Transverse colon (tissue), 4 donors: ENCODE data around the gene SLC51A. TPM values are rescaled to one million over a fixed set of nuclear protein-coding genes. Genes with fewer than 3 reads are reported as not detected.
A peak's percentile ranks its signal among the peaks of the same experiment; 100 is the strongest.

ENCODE experiments used
- DNase-seq: peaks from one replicate; pipeline ENCODE4 v3.0.0-alpha.2; 2019
- H3K27ac ChIP-seq, 4 donors: fragments of 200-600 bp; sonication (generic); 2 replicates each; pipeline ENCODE4 v1.5.1; 2016 to 2018; ENCODE audit warnings: inconsistent platforms in 4 of 4
- H3K27me3 ChIP-seq: fragments of 200-600 bp; sonication (generic); 2 replicates; pipeline ENCODE4 v1.5.1; 2017; ENCODE audit warnings: inconsistent platforms
- H3K36me3 ChIP-seq, 4 donors: fragments of 200-600 bp; sonication (generic); 2 replicates each; pipeline ENCODE4 v1.5.1; 2017 to 2019; ENCODE audit warnings: inconsistent platforms in 4 of 4
- H3K4me1 ChIP-seq, 4 donors: fragments of 200-600 bp; sonication (generic); 2 replicates each; pipeline ENCODE4 v1.5.1; 2017 to 2020; ENCODE audit warnings: inconsistent platforms in 4 of 4
- H3K4me3 ChIP-seq, 4 donors: fragments of 200-600 bp; sonication (generic); 1 replicate in 1 of 4; 2 replicates in 3 of 4; pipeline versions ENCODE4 v1.5.1 to v1.6.1; 2017 to 2019; ENCODE audit warnings: inconsistent platforms in 4 of 4
- H3K9me3 ChIP-seq, 2 donors: fragments of 200-600 bp; sonication (generic); 2 replicates each; pipeline ENCODE4 v1.5.1; 2017 to 2019; ENCODE audit warnings: inconsistent platforms in 2 of 2
- EP300 ChIP-seq: sonication (generic); formaldehyde crosslinking; IDR thresholded peaks from one replicate; pipeline ENCODE4 v1.6.1; 2017; ENCODE audit warnings: antibody characterized with exemption, low read depth
- POLR2A ChIP-seq: fragments of 450-650 bp; IDR thresholded peaks from one replicate; pipeline ENCODE4 v1.6.1; 2016; ENCODE audit warnings: antibody characterized with exemption, mild to moderate bottlenecking, moderate library complexity
- POLR2AphosphoS5 ChIP-seq, 3 donors: sonication (generic); formaldehyde crosslinking; IDR thresholded peaks; one replicate each; pipeline ENCODE4 v1.6.1; 2016; ENCODE audit warnings: antibody characterized with exemption in 3 of 3
- WGBS, 2 donors: methylation state at CpG; one replicate each; pipeline ENCODE4 v1.1.5; 2018; ENCODE audit warnings: low coverage in 1 of 2; 5-methylcytosine and 5-hydroxymethylcytosine counted together
- in situ Hi-C, 4 donors: fragments of 200-750 bp; cut with MboI; loops; one replicate each; pipeline versions ENCODE4 v1.15.0 to v1.15.1; 2017; ENCODE audit warnings: low sequenced_read_pairs in 3 of 4, low pct_ligation_motif_present in 1 of 4, low pct_unique_long_range_greater_than_20kb in 1 of 4
- intact Hi-C: fragments of 100-400 bp; cut with DNase I; formaldehyde crosslinking; loops from one replicate; pipeline ENCODE4 v1.15.1; 2023; ENCODE audit warnings: low total_unique reads
- total RNA-seq, 4 donors: library from RNA; depleted of rRNA; stranded (reverse); fragments of >200 nt; gene quantifications; one replicate each; pipeline ENCODE4 v1.1.0, GENCODE V29; 2016
- TF ChIP-seq, protein P1 (sequence below), 5 experiments: fragments of 200-600 bp in 3 of 5; fragments of 450-650 bp in 2 of 5; sonication (generic) in 3 of 5; IDR thresholded peaks; 1 replicate in 2 of 5; 2 replicates in 3 of 5; pipeline ENCODE4 v1.5.1; 2016 to 2017; ENCODE audit warnings: antibody characterized with exemption in 5 of 5, inconsistent platforms in 3 of 5, mild to moderate bottlenecking in 2 of 5, moderate library complexity in 1 of 5

SLC51A gene
- total RNA-seq, 4 donors from 2014 or later = 7.2 to 123 (median 40.5) TPM

DNA sequence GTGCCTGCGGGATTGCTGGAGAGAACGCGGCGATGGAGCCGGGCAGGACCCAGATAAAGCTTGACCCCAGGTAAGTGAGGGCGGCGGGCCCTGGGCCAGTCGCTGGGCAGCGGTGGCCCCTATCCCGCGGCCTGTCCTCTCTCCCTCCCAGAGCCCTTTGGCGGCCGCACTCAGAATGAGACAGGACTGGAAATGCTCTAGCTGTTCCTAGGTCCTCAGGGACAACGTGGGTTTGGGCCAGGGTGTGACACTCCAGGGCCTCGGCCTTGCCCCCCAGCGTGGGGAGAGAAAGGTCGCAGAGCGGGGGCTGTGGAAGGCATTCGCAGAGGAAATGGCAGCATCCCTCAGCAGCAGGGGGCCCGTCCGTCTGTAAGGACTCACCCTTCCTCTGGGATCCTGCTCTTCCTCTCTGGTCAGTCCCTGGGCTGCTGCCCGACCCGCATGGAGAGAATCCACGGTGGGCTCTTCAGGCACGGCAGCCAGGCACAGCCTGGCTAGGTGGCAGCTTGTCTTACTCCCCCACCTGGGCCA, 412 bp downstream of the SLC51A start:
- DNase-seq = no peak
- no peaks in the 10 kb centered on the region for H3K9me3 ChIP-seq
- intact Hi-C loops (no loop called here), in situ Hi-C loops (loop anchor here in 1 of 4 donors (25.0 kb wide), 1 partner anchor 479 kb away; no protein-coding TSS in a partner anchor)
- TF ChIP-seq, protein P1, sequence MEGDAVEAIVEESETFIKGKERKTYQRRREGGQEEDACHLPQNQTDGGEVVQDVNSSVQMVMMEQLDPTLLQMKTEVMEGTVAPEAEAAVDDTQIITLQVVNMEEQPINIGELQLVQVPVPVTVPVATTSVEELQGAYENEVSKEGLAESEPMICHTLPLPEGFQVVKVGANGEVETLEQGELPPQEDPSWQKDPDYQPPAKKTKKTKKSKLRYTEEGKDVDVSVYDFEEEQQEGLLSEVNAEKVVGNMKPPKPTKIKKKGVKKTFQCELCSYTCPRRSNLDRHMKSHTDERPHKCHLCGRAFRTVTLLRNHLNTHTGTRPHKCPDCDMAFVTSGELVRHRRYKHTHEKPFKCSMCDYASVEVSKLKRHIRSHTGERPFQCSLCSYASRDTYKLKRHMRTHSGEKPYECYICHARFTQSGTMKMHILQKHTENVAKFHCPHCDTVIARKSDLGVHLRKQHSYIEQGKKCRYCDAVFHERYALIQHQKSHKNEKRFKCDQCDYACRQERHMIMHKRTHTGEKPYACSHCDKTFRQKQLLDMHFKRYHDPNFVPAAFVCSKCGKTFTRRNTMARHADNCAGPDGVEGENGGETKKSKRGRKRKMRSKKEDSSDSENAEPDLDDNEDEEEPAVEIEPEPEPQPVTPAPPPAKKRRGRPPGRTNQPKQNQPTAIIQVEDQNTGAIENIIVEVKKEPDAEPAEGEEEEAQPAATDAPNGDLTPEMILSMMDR (IDR thresholded peaks at IDR 0.05) = no peak
- TF ChIP-seq POLR2AphosphoS5 (IDR thresholded peaks at IDR 0.05) (no peak), EP300 (no peak), POLR2A (no peak)
- 47% methylated on average over 21 of the region's 25 CpGs; no CpG with 5 or more reads in 1 of the 2 donors for WGBS, 2 donors
- H3K4me3 ChIP-seq = peak overlapping the region in 3 of 4 donors; percentile 19 to 38 (median 22)
- no peaks in the 10 kb centered on the region for H3K27me3 ChIP-seq
- H3K36me3 ChIP-seq = no peaks in the 10 kb centered on the region
- peak overlapping the region in 3 of 4 donors; percentile 15 to 43 (median 17) for H3K27ac ChIP-seq
- peaks cover 0 to 30% (median 25%) of the 10 kb centered on the region in 4 donors for H3K4me1 ChIP-seq

DNA sequence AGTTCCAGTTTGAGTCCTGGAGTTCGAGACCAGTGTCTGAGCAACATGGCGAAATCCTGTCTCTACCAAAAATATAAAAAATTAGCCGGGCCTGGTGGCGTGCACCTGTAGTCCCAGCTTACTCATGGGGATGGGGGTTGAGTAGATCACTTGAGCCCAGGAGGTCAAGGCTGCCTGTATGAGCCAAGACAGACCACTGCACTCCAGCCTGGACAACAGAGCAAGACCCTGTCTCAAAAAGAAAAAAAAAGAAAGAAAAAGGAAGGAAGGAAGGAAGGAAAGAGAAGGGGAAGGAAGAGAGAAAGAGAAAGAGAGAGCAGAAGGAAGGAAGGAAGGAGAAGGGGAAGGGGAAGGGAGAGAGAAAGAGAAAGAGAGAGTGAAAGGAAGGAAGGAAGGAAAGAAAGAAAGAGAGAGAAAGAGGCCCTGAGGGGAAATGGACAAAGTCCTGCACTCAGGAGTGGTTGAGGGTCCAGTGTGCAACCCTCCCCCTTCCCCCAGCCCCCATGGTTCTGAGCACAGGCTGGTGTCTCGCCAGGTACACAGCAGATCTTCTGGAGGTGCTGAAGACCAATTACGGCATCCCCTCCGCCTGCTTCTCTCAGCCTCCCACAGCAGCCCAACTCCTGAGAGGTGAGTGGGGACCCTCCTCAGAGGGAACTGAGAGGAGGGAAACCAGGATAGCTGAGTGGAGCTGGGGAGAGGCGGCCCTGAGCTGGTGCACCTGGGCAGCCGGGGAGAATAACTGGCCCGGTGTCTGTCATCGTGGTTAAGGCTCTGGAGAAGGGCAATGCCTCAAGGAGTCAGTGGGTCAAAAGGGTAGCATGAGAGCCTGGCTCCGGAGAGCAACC, 1.2 kb downstream of the SLC51A start:
- peak overlapping the region in 2 of 4 donors; percentile 22 to 38 for H3K4me3 ChIP-seq

DNA sequence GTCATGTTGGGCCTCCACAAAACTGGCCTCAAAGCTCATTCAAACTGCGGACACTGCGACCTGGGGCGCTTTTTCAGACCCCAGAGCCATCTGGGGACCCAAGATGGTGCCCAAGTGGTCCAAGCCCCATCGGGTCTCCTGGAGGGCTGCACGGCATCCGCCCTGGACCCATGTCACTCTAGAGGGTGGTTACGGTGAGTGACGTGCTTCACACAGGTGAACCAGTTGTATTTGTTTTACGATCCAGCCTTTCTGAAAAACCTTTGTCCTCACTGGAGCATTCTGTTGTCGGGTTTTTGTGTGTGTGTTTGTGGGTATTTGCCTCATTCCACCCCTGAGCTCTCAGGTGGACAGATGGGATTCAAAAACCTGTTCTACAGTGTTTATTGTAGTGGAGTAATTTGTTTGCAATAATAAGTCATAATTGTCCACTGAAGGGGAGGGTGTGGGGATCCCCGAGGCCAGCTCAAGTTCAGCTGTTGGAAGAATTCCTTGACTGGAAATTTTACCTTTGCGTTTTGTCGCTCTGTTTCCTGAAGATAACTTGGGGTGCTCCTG, 1.9 kb downstream of the SLC51A start:
- DNase-seq = no peak
- intact Hi-C loops = no loop called here
- TF ChIP-seq, protein P1 (IDR thresholded peaks at IDR 0.05) = no peak
- TF ChIP-seq POLR2A (no peak), POLR2AphosphoS5 (IDR thresholded peaks at IDR 0.05) (no peak), EP300 (no peak)

More for the DNA sequence above, 1.2 kb downstream of the SLC51A start:
- in situ Hi-C loops (loop anchor here in 1 of 4 donors (25.0 kb wide), 1 partner anchor 480 kb away; no protein-coding TSS in a partner anchor), intact Hi-C loops (no loop called here)
- Histone ChIP-seq H3K27ac (peak overlapping the region in 1 of 4 donors; percentile 43), H3K9me3 (no peaks in the 10 kb centered on the region), H3K27me3 (no peaks in the 10 kb centered on the region), H3K4me1 (peaks cover 0 to 30% (median 25%) of the 10 kb centered on the region in 4 donors), H3K36me3 (no peaks in the 10 kb centered on the region)
- DNase-seq = no peak
- 88 to 89% methylated on average over 5 to 12 of the region's 12 CpGs for WGBS, 2 donors
- TF ChIP-seq POLR2A (no peak), EP300 (no peak), POLR2AphosphoS5 (IDR thresholded peaks at IDR 0.05) (no peak)
- TF ChIP-seq, protein P1 (IDR thresholded peaks at IDR 0.05) = no peak

More for the DNA sequence above, 1.9 kb downstream of the SLC51A start:
- Histone ChIP-seq H3K36me3 (no peaks in the 10 kb centered on the region), H3K4me1 (peaks cover 0 to 30% (median 26%) of the 10 kb centered on the region in 4 donors), H3K4me3 (no peak overlapping the region), H3K27ac (no peak overlapping the region), H3K27me3 (no peaks in the 10 kb centered on the region), H3K9me3 (no peaks in the 10 kb centered on the region)
- WGBS, 2 donors = 75% methylated on average over 12 of the region's 13 CpGs; no CpG with 5 or more reads in 1 of the 2 donors
- in situ Hi-C loops = loop anchor here in 1 of 4 donors (25.0 kb wide), 1 partner anchor 481 kb away; no protein-coding TSS in a partner anchor
